OCI-LY1 (cell line): ENCODE data around the gene TK1.

Source experiments
- CTCF ChIP-seq: fragments of 200-600 bp; sonication (generic), shearing (Covaris generic); IDR thresholded peaks from 2 replicates; pipeline ENCODE4 v1.5.1; 2017; ENCODE audit warnings: mild to moderate bottlenecking, antibody characterized with exemption, low read length, moderate library complexity, mixed read lengths
- EZH2 ChIP-seq: fragments of 200-600 bp; sonication (generic), shearing (Covaris generic); IDR thresholded peaks from 2 replicates; pipeline ENCODE4 v1.8.0; 2017; ENCODE audit warnings: borderline replicate concordance, mixed run types, mild to moderate bottlenecking, antibody characterized with exemption, low read length, moderate library complexity, mixed read lengths

DNA sequence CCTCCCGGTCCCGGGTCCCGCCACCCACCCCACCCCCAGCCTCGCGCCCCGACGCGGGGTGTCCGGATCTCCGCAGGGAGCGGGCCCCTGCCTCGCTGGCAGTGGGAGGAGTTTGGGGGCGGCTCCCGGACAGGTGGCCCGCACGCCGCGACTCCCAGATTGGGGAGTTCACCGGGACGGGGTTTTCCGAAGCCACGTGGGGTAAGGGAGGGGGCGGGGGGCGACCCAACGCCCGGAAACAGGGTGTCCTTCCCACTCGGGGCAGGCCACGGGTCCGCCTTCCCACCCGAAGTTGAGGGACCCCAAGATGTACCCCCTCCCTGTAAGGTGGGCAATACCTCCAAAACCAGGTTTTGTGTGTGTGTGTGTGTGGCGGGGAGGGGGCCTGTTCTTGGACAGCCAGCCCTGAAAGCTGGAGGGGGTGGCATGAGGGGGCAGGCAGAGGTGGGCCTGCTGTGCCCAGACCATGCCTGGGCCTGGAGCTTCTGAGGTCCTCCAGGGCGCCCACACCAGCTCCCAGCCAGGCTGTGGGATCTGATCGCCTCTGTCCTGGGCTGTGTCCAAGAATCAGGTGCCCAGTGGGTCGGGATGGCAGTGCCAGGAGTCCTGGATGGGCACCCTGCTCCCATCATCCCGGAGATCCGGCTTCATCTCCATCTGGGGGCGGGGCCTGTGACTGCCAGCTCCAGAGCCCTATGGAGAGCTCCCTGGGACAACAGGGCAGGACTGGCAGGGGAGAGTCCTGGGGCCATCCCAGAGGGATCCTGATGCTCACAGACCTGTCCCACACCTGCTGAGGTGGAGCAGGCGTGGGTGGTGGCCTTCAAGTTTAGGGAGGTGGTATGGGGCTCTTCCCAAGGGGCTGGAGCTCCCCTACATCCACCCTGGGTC, 17.7 kb downstream of the TK1 start:
- no peak for TF ChIP-seq CTCF
- TF ChIP-seq EZH2, result no peak
